PC-3 (cell line): Measurements from ENCODE around the gene SLCO2A1. TPM values are rescaled to one million over a fixed set of nuclear protein-coding genes. Genes with fewer than 3 reads are reported as not detected.

Source experiments
- ATAC-seq: fragments of 200-7000 bp; cut with Tn5 transposase; 2 replicates; pipeline ENCODE4 v1.9.1; 2020; ENCODE audit warnings: mild to moderate bottlenecking, moderate library complexity
- BruUV-seq: library from RNA; stranded (reverse); fragments of 400-500 nt; replicated peaks from 2 replicates; lab custom pipeline; 2021; lab: Mats Ljungman, UMichigan
- CTCF ChIA-PET: fragments of 300-600 bp; sonication (Branson Sonifier 250); formaldehyde crosslinking; loops from one replicate; lab custom pipeline; 2022; ENCODE audit warnings: antibody characterized with exemption; lab: Charles Lee
- POLR2A ChIA-PET: fragments of 300-600 bp; sonication (Branson Sonifier 250); formaldehyde crosslinking; loops from one replicate; lab custom pipeline; 2022; ENCODE audit warnings: antibody characterized with exemption; ENCODE audit not compliant: unreplicated experiment; lab: Charles Lee
- DNase-seq: peaks from one replicate; pipeline ENCODE4 v3.0.0-alpha.2; 2015
- H2AFZ ChIP-seq: fragments of 300-600 bp; sonication (generic); 2 replicates; pipeline ENCODE4 v1.6.0; 2016; ENCODE audit warnings: antibody characterized with exemption, low read length
- H3F3A ChIP-seq: fragments of 300-600 bp; sonication (generic); one replicate; pipeline ENCODE4 v1.6.0; 2017; ENCODE audit warnings: antibody characterized with exemption, low read length, control low read depth, mild to moderate bottlenecking; ENCODE audit not compliant: unreplicated experiment
- H3K27ac ChIP-seq: fragments of 300-600 bp; sonication (generic); 2 replicates; pipeline ENCODE4 v1.5.1; 2016; ENCODE audit warnings: mild to moderate bottlenecking, low read length
- H3K27me3 ChIP-seq: fragments of 300-600 bp; sonication (generic); 2 replicates; pipeline ENCODE4 v1.6.1; 2016; ENCODE audit warnings: low read length, mixed read lengths
- H3K36me3 ChIP-seq: fragments of 300-600 bp; sonication (generic); 2 replicates; pipeline ENCODE4 v1.6.1; 2016; ENCODE audit warnings: low read depth, mixed run types, low read length, mixed read lengths
- H3K4me1 ChIP-seq: fragments of 300-600 bp; sonication (generic); 2 replicates; pipeline ENCODE4 v1.5.1; 2016; ENCODE audit warnings: low read length; ENCODE audit not compliant: insufficient read depth
- H3K4me2 ChIP-seq: fragments of 300-600 bp; sonication (generic); 2 replicates; pipeline ENCODE4 v1.6.0; 2016; ENCODE audit warnings: low read length
- H3K4me3 ChIP-seq: fragments of 300-600 bp; sonication (generic); 2 replicates; pipeline ENCODE4 v1.5.1; 2016; ENCODE audit warnings: mild to moderate bottlenecking, low read length, mixed read lengths
- H3K79me2 ChIP-seq: fragments of 300-600 bp; sonication (generic); 2 replicates; pipeline ENCODE4 v1.6.1; 2017; ENCODE audit warnings: low read length, mixed read lengths
- H3K9ac ChIP-seq: fragments of 300-600 bp; sonication (generic); 2 replicates; pipeline ENCODE4 v1.6.0; 2016; ENCODE audit warnings: mild to moderate bottlenecking, low read length
- H3K9me2 ChIP-seq: fragments of 300-600 bp; sonication (generic); replicated peaks from 2 replicates; pipeline ENCODE4 v1.6.1; 2016; ENCODE audit warnings: mixed run types, low read length, mixed read lengths
- H3K9me3 ChIP-seq: fragments of 300-600 bp; sonication (generic); 2 replicates; pipeline ENCODE4 v1.6.1; 2016; ENCODE audit warnings: low read length, mixed read lengths
- H4K20me1 ChIP-seq: fragments of 300-600 bp; sonication (generic); 2 replicates; pipeline ENCODE4 v1.6.1; 2016; ENCODE audit warnings: low read length, mixed read lengths
- EZH2 ChIP-seq: fragments of 300-600 bp; sonication (generic); IDR thresholded peaks from one replicate; pipeline ENCODE4 v1.6.1; 2017; ENCODE audit warnings: antibody characterized with exemption, mild to moderate bottlenecking, low read length; ENCODE audit not compliant: unreplicated experiment
- EZH2phosphoT487 ChIP-seq: fragments of 300-600 bp; sonication (generic); IDR thresholded peaks from 2 replicates; pipeline ENCODE4 v1.6.1; 2018; ENCODE audit warnings: mild to moderate bottlenecking, antibody characterized with exemption, low read length, borderline replicate concordance
- intact Hi-C: fragments of 100-400 bp; cut with micrococcal nuclease; formaldehyde crosslinking; loops from 2 replicates; pipeline ENCODE4 v1.9.0; 2023
- total RNA-seq: library from RNA; depleted of rRNA; stranded (reverse); fragments of >200 nt; gene quantifications from 2 replicates; pipeline ENCODE4 v1.2.3, GENCODE V29; 2014
- TF ChIP-seq, protein P1 (sequence below): fragments of 300-600 bp; sonication (generic); conservative IDR thresholded peaks from 2 replicates; pipeline ENCODE4 v1.5.1; 2017; ENCODE audit warnings: antibody characterized with exemption, low read depth, mild to moderate bottlenecking, low read length

SLCO2A1 gene
- total RNA-seq, 1 experiment from 2014 or later: not detected

DNA sequence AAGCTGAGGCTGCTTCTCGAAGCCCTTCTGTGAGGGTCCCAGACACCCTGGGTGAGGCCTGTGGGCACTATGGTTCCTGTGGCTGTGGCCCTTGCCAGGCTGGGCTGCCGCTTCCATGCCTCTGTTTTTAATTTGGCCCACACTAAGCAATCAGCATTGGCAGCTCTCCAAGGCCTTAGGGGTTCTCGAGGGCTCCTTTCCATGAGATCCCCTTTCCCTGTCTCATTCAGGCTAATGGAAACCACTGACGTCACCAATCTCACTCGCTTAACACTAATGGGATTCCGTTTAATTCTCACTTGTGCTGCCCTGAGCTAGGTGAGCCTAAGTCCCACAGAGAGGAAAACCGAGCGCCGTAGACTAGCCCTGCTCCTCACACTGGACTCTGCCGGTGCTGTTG lies 73.8 kb downstream of the SLCO2A1 start:
- POLR2A ChIA-PET: no interaction called here
- Histone ChIP-seq H3K4me2 (no peak overlapping the region), H3K4me1 (no peaks in the 10 kb centered on the region), H3K9me2 (no peaks in the 10 kb centered on the region), H3F3A (no peaks in the 10 kb centered on the region), H3K27me3 (no peaks in the 10 kb centered on the region), H3K9ac (no peak overlapping the region), H3K79me2 (no peaks in the 10 kb centered on the region), H3K27ac (no peak overlapping the region), H4K20me1 (no peaks in the 10 kb centered on the region), H2AFZ (no peak overlapping the region), H3K9me3 (no peaks in the 10 kb centered on the region), H3K36me3 (no peaks in the 10 kb centered on the region), H3K4me3 (no peak overlapping the region)
- no TSS peak for BruUV-seq
- intact Hi-C loops: no loop called here
- TF ChIP-seq, protein P1, sequence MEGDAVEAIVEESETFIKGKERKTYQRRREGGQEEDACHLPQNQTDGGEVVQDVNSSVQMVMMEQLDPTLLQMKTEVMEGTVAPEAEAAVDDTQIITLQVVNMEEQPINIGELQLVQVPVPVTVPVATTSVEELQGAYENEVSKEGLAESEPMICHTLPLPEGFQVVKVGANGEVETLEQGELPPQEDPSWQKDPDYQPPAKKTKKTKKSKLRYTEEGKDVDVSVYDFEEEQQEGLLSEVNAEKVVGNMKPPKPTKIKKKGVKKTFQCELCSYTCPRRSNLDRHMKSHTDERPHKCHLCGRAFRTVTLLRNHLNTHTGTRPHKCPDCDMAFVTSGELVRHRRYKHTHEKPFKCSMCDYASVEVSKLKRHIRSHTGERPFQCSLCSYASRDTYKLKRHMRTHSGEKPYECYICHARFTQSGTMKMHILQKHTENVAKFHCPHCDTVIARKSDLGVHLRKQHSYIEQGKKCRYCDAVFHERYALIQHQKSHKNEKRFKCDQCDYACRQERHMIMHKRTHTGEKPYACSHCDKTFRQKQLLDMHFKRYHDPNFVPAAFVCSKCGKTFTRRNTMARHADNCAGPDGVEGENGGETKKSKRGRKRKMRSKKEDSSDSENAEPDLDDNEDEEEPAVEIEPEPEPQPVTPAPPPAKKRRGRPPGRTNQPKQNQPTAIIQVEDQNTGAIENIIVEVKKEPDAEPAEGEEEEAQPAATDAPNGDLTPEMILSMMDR: no peak
- no peak for TF ChIP-seq EZH2phosphoT487
- no peak for TF ChIP-seq EZH2
- ATAC-seq: no peak
- CTCF ChIA-PET: no interaction called here
- DNase-seq: no peak

DNA sequence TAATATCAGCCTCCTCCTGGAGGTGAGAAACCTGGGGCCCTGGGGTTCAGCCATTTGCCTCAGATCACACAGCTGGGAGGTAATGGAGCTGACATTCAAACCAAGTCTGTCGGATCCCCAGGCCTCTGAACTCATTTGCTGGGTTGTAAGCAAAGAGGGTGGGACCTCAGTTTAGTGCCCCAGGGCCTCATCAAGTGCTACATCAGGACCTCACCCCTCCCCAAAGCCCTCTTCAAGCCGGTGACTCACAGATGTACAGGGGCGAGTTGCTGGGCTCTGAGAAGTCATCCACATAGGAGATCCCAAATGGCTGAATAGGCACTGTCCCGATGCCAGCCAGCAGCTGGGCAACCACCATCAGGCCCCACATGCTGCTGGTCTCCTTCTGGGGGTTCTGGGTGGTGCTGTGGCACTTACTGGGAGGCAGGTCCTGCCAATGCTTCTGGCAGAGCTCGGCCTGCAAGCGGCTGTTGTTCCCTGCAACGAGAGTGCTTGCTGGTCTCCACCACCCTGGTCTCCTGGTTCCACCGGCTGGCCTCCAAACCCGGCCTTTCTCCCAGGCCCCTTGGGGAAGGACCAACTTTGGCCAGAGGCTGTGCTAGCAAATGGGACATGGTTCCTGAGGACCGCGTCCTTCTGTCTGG lies 74.9 kb downstream of the SLCO2A1 start:
- H3K4me1 ChIP-seq: no peaks in the 10 kb centered on the region
- no peak overlapping the region for H2AFZ ChIP-seq
- ATAC-seq (no peak), DNase-seq (no peak)
- no peaks in the 10 kb centered on the region for H3F3A ChIP-seq
- H3K9me3 ChIP-seq: no peaks in the 10 kb centered on the region
- no peak overlapping the region for H3K4me3 ChIP-seq
- H3K79me2 ChIP-seq: no peaks in the 10 kb centered on the region
- ChIA-PET CTCF (interaction anchor here (0.6 kb wide), 1 partner anchor 584 kb away, joined by 3 read pairs; no protein-coding TSS in a partner anchor), POLR2A (no interaction called here)
- no peak overlapping the region for H3K9ac ChIP-seq
- H3K9me2 ChIP-seq: no peaks in the 10 kb centered on the region
- no peaks in the 10 kb centered on the region for H3K36me3 ChIP-seq
- H3K27me3 ChIP-seq: no peaks in the 10 kb centered on the region
- no peaks in the 10 kb centered on the region for H4K20me1 ChIP-seq
- TF ChIP-seq, protein P1: no peak
- TF ChIP-seq EZH2phosphoT487 (no peak), EZH2 (no peak)
- no peak overlapping the region for H3K27ac ChIP-seq
- no TSS peak for BruUV-seq
- intact Hi-C loops: no loop called here
- H3K4me2 ChIP-seq: no peak overlapping the region

DNA sequence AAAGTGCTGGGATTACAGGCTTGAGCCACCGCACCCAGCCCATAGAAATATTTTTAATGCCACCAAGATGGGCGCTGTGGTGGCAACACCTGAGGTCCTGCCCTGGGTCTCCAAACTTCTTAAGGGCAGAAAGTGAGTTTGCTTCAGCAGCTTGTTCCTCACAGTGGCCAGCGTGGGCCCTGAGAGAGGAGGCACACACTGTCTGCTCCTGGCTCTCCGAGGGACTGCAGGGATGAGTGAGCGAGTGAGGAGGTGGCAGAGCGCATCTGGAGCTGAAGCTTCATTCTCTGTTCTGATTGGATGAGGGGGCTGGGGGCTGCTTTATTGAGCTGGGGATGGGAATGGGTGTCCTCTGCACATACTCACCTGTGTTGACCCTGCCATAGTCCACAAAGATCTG lies 76.4 kb downstream of the SLCO2A1 start:
- Histone ChIP-seq H3K9me3 (no peaks in the 10 kb centered on the region), H2AFZ (no peak overlapping the region), H3K27me3 (no peaks in the 10 kb centered on the region), H3K4me2 (no peak overlapping the region), H3F3A (no peaks in the 10 kb centered on the region), H3K9ac (no peak overlapping the region), H3K79me2 (no peaks in the 10 kb centered on the region), H3K9me2 (no peaks in the 10 kb centered on the region), H3K36me3 (no peaks in the 10 kb centered on the region), H3K4me1 (no peaks in the 10 kb centered on the region), H3K4me3 (no peak overlapping the region), H4K20me1 (no peaks in the 10 kb centered on the region), H3K27ac (no peak overlapping the region)
- TF ChIP-seq EZH2: no peak
- TF ChIP-seq, protein P1: no peak
- no peak for TF ChIP-seq EZH2phosphoT487
- POLR2A ChIA-PET: no interaction called here
- intact Hi-C loops: no loop called here
- CTCF ChIA-PET: no interaction called here
- no peak for ATAC-seq
- DNase-seq: no peak
- no TSS peak for BruUV-seq
